T-helper 2 cell (primary cell): ENCODE measurements around the gene FCGR1A.
"Not testable (repeated sequence)": the region's sequence is repeated elsewhere in the genome, so short reads cannot be mapped to it uniquely, and the experiment has no call there.

Experiments
- DNase-seq, 5 experiments: peaks; one replicate each; pipeline versions ENCODE4 v3.0.0 to v3.0.0-alpha.2; 2012 to 2022

The FCGR1A gene

DNA sequence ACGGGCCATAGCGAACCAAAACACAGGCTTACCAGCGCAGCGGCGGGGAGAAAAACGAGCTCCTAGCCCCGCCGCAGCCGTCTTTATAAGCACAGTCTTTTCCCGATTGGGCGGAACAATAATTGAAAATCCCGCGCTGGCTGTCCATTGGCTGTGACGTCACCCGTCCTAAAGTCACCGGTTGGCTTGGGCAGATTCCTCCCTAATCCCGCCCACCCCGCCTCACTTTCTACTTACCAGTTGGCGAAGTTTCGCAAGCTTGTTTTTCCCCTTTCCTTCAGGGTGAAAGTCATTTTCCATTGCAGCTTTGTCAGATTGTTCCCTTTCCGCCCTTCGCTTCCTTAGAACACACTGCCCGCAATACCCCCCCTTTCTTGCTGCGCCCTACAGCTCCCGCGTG is 58.7 kb downstream of the FCGR1A start:
- not testable (repeated sequence) for DNase-seq
